Progenitor cell of endocrine pancreas (in vitro differentiated cells): Measurements from ENCODE around the gene TTLL11. TPM values are rescaled to one million over a fixed set of nuclear protein-coding genes. Genes with fewer than 3 reads are reported as not detected.

Source experiments
- DNase-seq: peaks from one replicate; pipeline ENCODE4 v3.0.0; 2021; ENCODE audit warnings: low spot score; ENCODE audit not compliant: unreplicated experiment
- H3K27ac Mint-ChIP-seq: 2 replicates; pipeline ENCODE4 v1.8.0; 2021; ENCODE audit warnings: mild to moderate bottlenecking, moderate library complexity, mixed read lengths
- H3K27me3 Mint-ChIP-seq: 2 replicates; pipeline ENCODE4 v1.8.0; 2021; ENCODE audit warnings: mixed read lengths
- H3K36me3 Mint-ChIP-seq: 2 replicates; pipeline ENCODE4 v1.8.0; 2022; ENCODE audit warnings: mixed read lengths; ENCODE audit not compliant: insufficient read depth
- H3K4me1 Mint-ChIP-seq: 2 replicates; pipeline ENCODE4 v1.8.0; 2021; ENCODE audit warnings: low read depth, mixed read lengths
- H3K4me3 Mint-ChIP-seq: 2 replicates; pipeline ENCODE4 v1.8.0; 2021; ENCODE audit warnings: low read depth, mild to moderate bottlenecking, moderate library complexity, mixed read lengths
- H3K9me3 Mint-ChIP-seq: 2 replicates; pipeline ENCODE4 v1.8.0; 2021; ENCODE audit warnings: low read depth, mixed read lengths
- CTCF ChIP-seq: fragments of 200-600 bp; sonication (generic); IDR thresholded peaks from one replicate; pipeline ENCODE4 v1.5.0; 2021; ENCODE audit warnings: antibody characterized with exemption, mild to moderate bottlenecking; ENCODE audit not compliant: unreplicated experiment
- total RNA-seq: library from RNA; stranded (reverse); gene quantifications from 2 replicates; pipeline ENCODE4 v1.2.1, GENCODE V29; 2021

Gene TTLL11
- total RNA-seq, 1 donor from 2014 or later: 5.3 TPM

- no peak overlapping the region for H3K4me3 Mint-ChIP-seq
- peaks cover 3% of the 10 kb centered on the region for H3K9me3 Mint-ChIP-seq
- H3K27ac Mint-ChIP-seq: no peak overlapping the region
- no peaks in the 10 kb centered on the region for H3K4me1 Mint-ChIP-seq
- no peak for DNase-seq
- no peaks in the 10 kb centered on the region for H3K36me3 Mint-ChIP-seq
- no peak for TF ChIP-seq CTCF
- peaks cover 26% of the 10 kb centered on the region for H3K27me3 Mint-ChIP-seq
Observed at GRCh38 chr9:121963528-121963995, 129.5 kb downstream of the TTLL11 start.

- no peak overlapping the region for H3K4me3 Mint-ChIP-seq
- DNase-seq: no peak
- H3K27me3 Mint-ChIP-seq: peaks cover 26% of the 10 kb centered on the region
- TF ChIP-seq CTCF: no peak
- H3K27ac Mint-ChIP-seq: no peak overlapping the region
- H3K36me3 Mint-ChIP-seq: no peaks in the 10 kb centered on the region
- H3K9me3 Mint-ChIP-seq: peaks cover 3% of the 10 kb centered on the region
- H3K4me1 Mint-ChIP-seq: no peaks in the 10 kb centered on the region
Observed at GRCh38 chr9:121962421-121962820, 130.7 kb downstream of the TTLL11 start.

GRCh38 chr9:121960665-121961064, 132.4 kb downstream of the TTLL11 start:
- Mint-ChIP-seq H3K27ac (no peak overlapping the region), H3K27me3 (peaks cover 26% of the 10 kb centered on the region), H3K9me3 (peaks cover 3% of the 10 kb centered on the region), H3K36me3 (no peaks in the 10 kb centered on the region), H3K4me3 (no peak overlapping the region), H3K4me1 (no peaks in the 10 kb centered on the region)
- TF ChIP-seq CTCF: no peak
- DNase-seq: no peak

- no peak for TF ChIP-seq CTCF
- Mint-ChIP-seq H3K4me3 (no peak overlapping the region), H3K4me1 (no peaks in the 10 kb centered on the region), H3K27ac (no peak overlapping the region), H3K36me3 (no peaks in the 10 kb centered on the region), H3K27me3 (peaks cover 22% of the 10 kb centered on the region), H3K9me3 (no peaks in the 10 kb centered on the region)
- no peak for DNase-seq
Observed at GRCh38 chr9:121958530-121958929, 134.6 kb downstream of the TTLL11 start.

- H3K27ac Mint-ChIP-seq: no peak overlapping the region
- TF ChIP-seq CTCF: no peak
Observed at GRCh38 chr9:121956808-121957207, 136.3 kb downstream of the TTLL11 start.

More at GRCh38 chr9:121956808-121957207, 136.3 kb downstream of the TTLL11 start:
- no peaks in the 10 kb centered on the region for H3K9me3 Mint-ChIP-seq
- DNase-seq: no peak
- no peaks in the 10 kb centered on the region for H3K36me3 Mint-ChIP-seq
- peaks cover 14% of the 10 kb centered on the region for H3K27me3 Mint-ChIP-seq
- H3K4me3 Mint-ChIP-seq: no peak overlapping the region
- no peaks in the 10 kb centered on the region for H3K4me1 Mint-ChIP-seq
